GM20000 (cell line): ENCODE measurements around the gene WNT3A.

Experiments used
- DNase-seq: peaks from one replicate; pipeline ENCODE4 v3.0.0; 2012; ENCODE audit warnings: low spot score
- CTCF ChIP-seq: IDR thresholded peaks from 2 replicates; pipeline ENCODE4 v1.5.1; 2012; ENCODE audit warnings: mild to moderate bottlenecking, control low read depth; ENCODE audit errors: extremely low read depth, missing control alignments

The WNT3A gene

GRCh38 chr1:228076796-228077430 lies 70.1 kb downstream of the WNT3A start:
- TF ChIP-seq CTCF = no peak
- DNase-seq = no peak

GRCh38 chr1:228077565-228078330 lies 71.0 kb downstream of the WNT3A start:
- no peak for TF ChIP-seq CTCF

GRCh38 chr1:228079013-228079412 lies 72.2 kb downstream of the WNT3A start:
- TF ChIP-seq CTCF = no peak
- DNase-seq = no peak

More at GRCh38 chr1:228077565-228078330, 71.0 kb downstream of the WNT3A start:
- no peak for DNase-seq

GRCh38 chr1:228079601-228080263 lies 72.9 kb downstream of the WNT3A start:
- TF ChIP-seq CTCF = no peak
- DNase-seq = no peak

DNA sequence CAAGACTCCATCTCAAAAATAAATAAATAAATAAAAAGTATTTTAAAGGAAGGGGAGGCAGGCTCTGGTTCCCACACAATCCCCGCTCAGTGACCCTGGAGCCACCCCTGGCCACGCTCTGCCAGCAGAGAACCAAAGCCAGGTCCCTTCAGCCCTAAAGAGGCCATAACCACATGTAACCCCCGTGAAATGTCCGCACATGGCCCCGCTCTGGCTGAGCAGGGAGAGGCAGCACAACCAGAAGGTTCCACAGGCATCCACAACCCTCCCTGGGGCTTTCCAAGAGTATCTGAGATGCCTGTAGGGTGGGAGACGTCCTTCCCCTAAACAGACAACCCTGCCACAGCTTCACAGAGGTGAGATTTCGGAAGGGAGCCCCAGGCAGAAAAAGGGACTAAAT lies 74.3 kb downstream of the WNT3A start:
- DNase-seq = no peak
- no peak for TF ChIP-seq CTCF

- no peak for TF ChIP-seq CTCF
- no peak for DNase-seq
These were observed 74.9 kb downstream of the WNT3A start for GRCh38 chr1:228081578-228082213.
